Naive B cell (primary cell): ENCODE results near the gene CHTF18. TPM values are rescaled to one million over a fixed set of nuclear protein-coding genes. Genes with fewer than 3 reads are reported as not detected.
"Not testable (repeated sequence)": the region's sequence is repeated elsewhere in the genome, so short reads cannot be mapped to it uniquely, and the experiment has no call there.

Experiments
- ATAC-seq, 2 donors: fragments of 150-1000 bp; cut with Tn5 transposase; 2 replicates each; pipeline ENCODE4 v1.10.0; 2021; ENCODE audit warnings: low read depth in 2 of 2, mild to moderate bottlenecking in 2 of 2, moderate library complexity in 2 of 2
- DNase-seq: peaks from one replicate; pipeline ENCODE4 v3.0.0; 2022
- H3K27ac Mint-ChIP-seq, 6 donors: one replicate each; pipeline ENCODE4 v1.8.0; 2020 to 2022; ENCODE audit warnings: mild to moderate bottlenecking in 6 of 6, mixed read lengths in 6 of 6, moderate library complexity in 5 of 6, inconsistent platforms in 2 of 6
- H3K27me3 Mint-ChIP-seq, 3 donors: one replicate each; pipeline ENCODE4 v1.8.0; 2021 to 2022; ENCODE audit warnings: mixed read lengths in 3 of 3, mild to moderate bottlenecking in 1 of 3
- H3K36me3 Mint-ChIP-seq, 2 donors: one replicate each; pipeline ENCODE4 v1.8.0; 2020 to 2022; ENCODE audit warnings: mixed read lengths in 2 of 2, inconsistent platforms in 1 of 2, mild to moderate bottlenecking in 1 of 2
- H3K4me1 Mint-ChIP-seq, 3 donors: one replicate each; pipeline ENCODE4 v1.8.0; 2020 to 2022; ENCODE audit warnings: mixed read lengths in 3 of 3, inconsistent platforms in 1 of 3, mild to moderate bottlenecking in 1 of 3, moderate library complexity in 1 of 3
- H3K4me3 Mint-ChIP-seq, 8 donors: one replicate each; pipeline ENCODE4 v1.8.0; 2020 to 2022; ENCODE audit warnings: mild to moderate bottlenecking in 8 of 8, mixed read lengths in 8 of 8, moderate library complexity in 8 of 8, inconsistent platforms in 2 of 8
- H3K9me3 Mint-ChIP-seq, 7 donors: one replicate each; pipeline ENCODE4 v1.8.0; 2020 to 2022; ENCODE audit warnings: mixed read lengths in 7 of 7, mild to moderate bottlenecking in 5 of 7, inconsistent platforms in 2 of 7, moderate library complexity in 1 of 7
- polyA plus RNA-seq, 6 donors: library from polyadenylated mRNA; unstranded; fragments of 300-500 nt; fragmentation: Illumina TruSeq; gene quantifications; one replicate each; pipeline ENCODE4 v1.2.3, GENCODE V29; 2021; ENCODE audit warnings: low read depth in 6 of 6

Gene CHTF18
- polyA plus RNA-seq, 6 donors from 2014 or later: 3.4 to 8.4 (median 4.6) TPM

DNA sequence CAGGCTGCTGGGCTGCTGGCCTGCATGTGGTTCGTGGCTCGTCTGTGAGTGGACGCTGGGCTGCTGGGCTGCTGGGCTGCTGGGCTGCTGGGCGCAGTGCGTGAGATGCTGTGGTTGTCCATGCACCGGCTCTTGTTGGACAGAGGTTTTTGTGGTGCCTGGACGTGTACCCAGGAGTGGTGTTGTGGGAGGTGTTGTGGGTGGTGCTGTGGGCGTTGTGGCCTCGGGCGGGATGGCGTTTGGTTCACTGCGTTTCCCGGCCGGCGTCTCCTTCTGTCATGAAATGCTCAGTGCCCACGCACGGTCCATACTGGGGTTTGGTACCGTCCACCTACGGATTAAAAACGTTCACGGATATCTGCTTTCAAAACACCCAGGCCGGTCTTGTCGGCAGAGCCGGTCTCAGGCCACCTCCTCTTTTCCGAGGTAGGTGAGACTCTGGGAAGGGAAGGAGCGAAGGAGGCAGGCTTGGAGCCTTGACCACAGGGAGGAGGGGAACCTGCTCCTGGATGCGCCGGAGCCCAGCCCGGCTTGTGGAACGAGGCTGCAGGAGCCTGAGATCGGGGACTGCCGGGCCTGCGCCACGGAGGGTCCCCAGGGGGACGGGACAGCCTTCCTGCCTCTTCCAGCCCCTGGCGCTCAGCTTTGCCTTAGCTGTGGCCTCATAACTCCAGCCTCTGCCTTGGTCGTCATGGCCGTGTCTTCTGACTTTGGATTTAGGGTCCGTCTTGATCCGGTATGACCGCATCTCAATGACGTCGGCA, 41.9 kb downstream of the CHTF18 start:
- H3K9me3 Mint-ChIP-seq: peaks cover 0 to 4% (median 0%) of the 10 kb centered on the region in 7 donors
- H3K36me3 Mint-ChIP-seq: no peaks in the 10 kb centered on the region
- H3K27me3 Mint-ChIP-seq: peaks cover 0 to 22% (median 9%) of the 10 kb centered on the region in 3 donors
- DNase-seq: no peak
- no peak overlapping the region for H3K4me3 Mint-ChIP-seq
- no peaks in the 10 kb centered on the region for H3K4me1 Mint-ChIP-seq
- no peak overlapping the region for H3K27ac Mint-ChIP-seq
- ATAC-seq: no peak

- ATAC-seq (no peak), DNase-seq (no peak)
- no peak overlapping the region for H3K4me3 Mint-ChIP-seq
- H3K4me1 Mint-ChIP-seq: no peaks in the 10 kb centered on the region
- H3K36me3 Mint-ChIP-seq: peaks cover 0 to 6% of the 10 kb centered on the region in 2 donors
- peaks cover 0 to 6% (median 4%) of the 10 kb centered on the region in 7 donors for H3K9me3 Mint-ChIP-seq
- H3K27ac Mint-ChIP-seq: no peak overlapping the region
- peaks cover 0 to 17% (median 4%) of the 10 kb centered on the region in 3 donors for H3K27me3 Mint-ChIP-seq
These were observed 42.6 kb downstream of the CHTF18 start for GRCh38 chr16:830871-831570.

DNA sequence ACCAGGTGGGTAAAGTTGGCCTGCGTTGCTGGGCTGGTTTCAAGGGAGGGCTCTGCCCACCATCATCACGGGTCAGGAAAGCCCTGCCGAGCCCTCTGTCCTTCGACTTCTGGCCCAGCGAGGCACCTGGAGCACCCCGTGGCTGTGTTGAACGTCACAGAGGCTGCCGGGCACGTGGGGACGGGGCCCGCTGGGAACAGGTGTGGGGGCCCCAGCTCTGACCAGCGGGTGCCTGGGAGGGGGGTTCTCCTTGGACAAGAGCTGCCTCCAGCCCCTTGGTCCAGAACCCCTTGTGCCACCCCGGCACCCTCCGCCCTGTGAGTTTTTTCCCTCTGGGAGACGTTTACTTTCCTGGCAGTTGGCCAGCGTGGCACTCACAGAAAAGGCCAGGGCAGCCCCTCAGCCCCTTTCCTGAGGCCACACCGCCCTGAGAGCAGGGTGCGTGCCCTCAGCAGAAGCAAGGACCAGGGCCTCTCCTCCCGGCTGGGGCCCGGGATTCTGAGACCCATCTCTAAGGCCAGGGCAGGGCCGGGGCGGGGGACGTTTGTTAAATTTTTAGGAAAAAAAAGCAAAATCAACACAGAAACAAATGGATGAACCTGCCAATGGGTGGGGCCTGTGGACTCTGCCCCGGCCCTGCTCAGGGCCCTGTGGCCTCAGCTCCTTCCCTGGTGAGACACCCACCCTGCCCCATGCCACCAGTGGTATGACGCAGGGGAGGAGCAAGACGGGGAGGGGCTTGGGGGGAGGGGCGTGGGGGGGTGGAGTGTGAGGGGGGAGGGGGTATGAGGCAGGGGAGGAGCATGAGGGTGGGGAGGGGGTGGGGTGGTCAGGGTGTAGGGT, 43.4 kb downstream of the CHTF18 start:
- no peak overlapping the region for H3K27ac Mint-ChIP-seq
- ATAC-seq (no peak), DNase-seq (no peak)
- no peak overlapping the region for H3K4me3 Mint-ChIP-seq
- peaks cover 0 to 12% of the 10 kb centered on the region in 2 donors for H3K36me3 Mint-ChIP-seq
- H3K4me1 Mint-ChIP-seq: no peaks in the 10 kb centered on the region
- H3K9me3 Mint-ChIP-seq: peaks cover 0 to 14% (median 11%) of the 10 kb centered on the region in 7 donors
- peaks cover 0 to 16% (median 4%) of the 10 kb centered on the region in 3 donors for H3K27me3 Mint-ChIP-seq

- Mint-ChIP-seq H3K27me3 (peaks cover 0 to 16% (median 4%) of the 10 kb centered on the region in 3 donors), H3K27ac (no peak overlapping the region), H3K36me3 (peaks cover 0 to 12% of the 10 kb centered on the region in 2 donors), H3K9me3 (peaks cover 0 to 22% (median 17%) of the 10 kb centered on the region in 7 donors), H3K4me3 (no peak overlapping the region), H3K4me1 (no peaks in the 10 kb centered on the region)
- DNase-seq (no peak), ATAC-seq (no peak)
These were observed 44.4 kb downstream of the CHTF18 start for GRCh38 chr16:832652-833336.

GRCh38 chr16:833411-833810, 45.0 kb downstream of the CHTF18 start:
- Mint-ChIP-seq H3K4me3 (no peak overlapping the region), H3K27me3 (peaks cover 0 to 16% (median 4%) of the 10 kb centered on the region in 3 donors), H3K4me1 (no peaks in the 10 kb centered on the region), H3K27ac (no peak overlapping the region), H3K36me3 (peaks cover 0 to 12% of the 10 kb centered on the region in 2 donors), H3K9me3 (peaks cover 0 to 26% (median 17%) of the 10 kb centered on the region in 7 donors)
- ATAC-seq (no peak), DNase-seq (no peak)

DNA sequence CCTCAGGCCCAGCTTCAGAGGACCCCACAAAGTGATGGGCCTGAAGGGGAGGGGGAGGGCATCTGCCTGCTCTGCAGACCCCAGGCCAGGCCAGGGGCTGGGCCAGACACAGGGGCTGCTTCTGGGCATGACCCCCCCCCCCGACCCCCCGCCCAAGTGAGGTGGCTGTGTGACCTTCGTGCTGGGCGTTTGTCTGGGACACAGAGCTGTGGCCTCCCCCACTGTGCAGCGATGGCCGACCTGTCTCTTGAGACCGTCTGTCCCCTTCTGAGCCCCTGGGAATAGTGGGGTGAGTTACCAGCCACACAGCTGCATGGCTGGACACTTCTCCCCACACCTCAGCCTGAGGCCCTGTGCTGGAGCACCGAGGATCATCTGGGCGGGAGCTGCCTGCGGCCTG, 47.0 kb downstream of the CHTF18 start:
- H3K4me3 Mint-ChIP-seq: no peak overlapping the region
- peaks cover 0 to 28% (median 17%) of the 10 kb centered on the region in 7 donors for H3K9me3 Mint-ChIP-seq
- no peak overlapping the region for H3K27ac Mint-ChIP-seq
- ATAC-seq: no peak
- DNase-seq: no peak
- peaks cover 0 to 11% (median 4%) of the 10 kb centered on the region in 3 donors for H3K27me3 Mint-ChIP-seq
- H3K4me1 Mint-ChIP-seq: no peaks in the 10 kb centered on the region
- peaks cover 0 to 12% of the 10 kb centered on the region in 2 donors for H3K36me3 Mint-ChIP-seq

- H3K4me1 Mint-ChIP-seq: no peaks in the 10 kb centered on the region
- H3K4me3 Mint-ChIP-seq: no peak overlapping the region
- H3K36me3 Mint-ChIP-seq: peaks cover 0 to 12% of the 10 kb centered on the region in 2 donors
- ATAC-seq (no peak), DNase-seq (no peak)
- H3K27me3 Mint-ChIP-seq: peaks cover 0 to 11% (median 4%) of the 10 kb centered on the region in 3 donors
- no peak overlapping the region for H3K27ac Mint-ChIP-seq
- peaks cover 0 to 28% (median 17%) of the 10 kb centered on the region in 7 donors for H3K9me3 Mint-ChIP-seq
These were observed 47.8 kb downstream of the CHTF18 start for GRCh38 chr16:836221-836620.

DNA sequence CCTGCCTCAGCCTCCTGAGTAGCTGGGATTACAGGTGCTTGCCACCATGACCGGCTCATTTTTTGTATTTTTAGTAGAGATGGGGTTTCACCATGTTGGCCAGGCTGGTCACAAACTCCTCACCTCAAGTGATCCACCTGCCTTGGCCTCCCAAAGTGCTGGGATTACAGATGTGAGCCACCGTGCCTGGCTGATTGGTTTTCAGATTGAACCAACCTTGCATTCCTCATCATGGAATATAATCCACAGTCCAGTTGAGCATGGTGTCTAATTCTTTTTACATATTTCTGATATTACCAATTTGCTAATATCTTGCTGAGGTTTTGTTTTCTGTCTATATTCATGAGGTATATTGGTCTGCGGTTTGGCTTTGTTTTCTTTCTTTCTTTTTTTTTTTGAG, 48.4 kb downstream of the CHTF18 start:
- Mint-ChIP-seq H3K36me3 (peaks cover 0 to 12% of the 10 kb centered on the region in 2 donors), H3K4me3 (peak overlapping the region in 1 of 8 donors; percentile 44), H3K27me3 (peaks cover 0 to 11% (median 4%) of the 10 kb centered on the region in 3 donors), H3K9me3 (peaks cover 0 to 28% (median 17%) of the 10 kb centered on the region in 7 donors)
- H3K4me1 Mint-ChIP-seq, ATAC-seq, DNase-seq, H3K27ac Mint-ChIP-seq: not testable (repeated sequence)

DNA sequence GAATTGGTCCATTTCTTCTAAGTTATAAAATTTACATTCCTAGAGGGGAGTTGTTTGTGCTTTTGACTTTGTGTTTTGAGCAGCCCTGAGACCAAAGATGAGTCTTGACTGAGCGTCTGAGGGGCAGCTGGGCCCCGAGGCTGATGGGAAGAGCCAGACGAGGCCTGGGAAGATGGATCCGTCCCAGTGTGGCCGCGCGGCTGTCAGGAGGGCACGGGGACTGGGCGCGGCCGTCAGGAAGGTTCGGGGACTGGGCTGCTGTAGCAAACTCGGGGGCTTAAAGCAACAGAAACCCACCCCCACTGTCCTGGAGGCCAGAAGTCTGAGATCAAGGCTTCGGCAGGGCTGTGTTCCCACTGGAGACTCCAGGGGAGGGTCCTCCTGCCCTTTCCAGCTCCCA, 50.3 kb downstream of the CHTF18 start:
- H3K4me3 Mint-ChIP-seq: no peak overlapping the region
- no peak overlapping the region for H3K27ac Mint-ChIP-seq
- no peak for DNase-seq
- peaks cover 0 to 12% of the 10 kb centered on the region in 2 donors for H3K36me3 Mint-ChIP-seq
- no peak for ATAC-seq
- H3K4me1 Mint-ChIP-seq: no peaks in the 10 kb centered on the region
- H3K9me3 Mint-ChIP-seq: peaks cover 0 to 28% (median 17%) of the 10 kb centered on the region in 7 donors
- H3K27me3 Mint-ChIP-seq: peaks cover 0 to 5% (median 4%) of the 10 kb centered on the region in 3 donors

GRCh38 chr16:839643-840408, 51.4 kb downstream of the CHTF18 start:
- H3K27ac Mint-ChIP-seq: no peak overlapping the region
- H3K4me3 Mint-ChIP-seq: no peak overlapping the region
- ATAC-seq: no peak
- H3K4me1 Mint-ChIP-seq: no peaks in the 10 kb centered on the region
- no peak for DNase-seq
- peaks cover 0 to 28% (median 17%) of the 10 kb centered on the region in 7 donors for H3K9me3 Mint-ChIP-seq
- peaks cover 0 to 1% (median 0%) of the 10 kb centered on the region in 3 donors for H3K27me3 Mint-ChIP-seq
- peaks cover 0 to 12% of the 10 kb centered on the region in 2 donors for H3K36me3 Mint-ChIP-seq

- Mint-ChIP-seq H3K4me1 (no peaks in the 10 kb centered on the region), H3K4me3 (no peak overlapping the region), H3K27me3 (no peaks in the 10 kb centered on the region), H3K27ac (no peak overlapping the region), H3K36me3 (peaks cover 0 to 9% of the 10 kb centered on the region in 2 donors), H3K9me3 (peaks cover 0 to 26% (median 14%) of the 10 kb centered on the region in 7 donors)
- DNase-seq (no peak), ATAC-seq (no peak)
These were observed 52.4 kb downstream of the CHTF18 start for GRCh38 chr16:840561-841454.
